HG03571 (cell line): ENCODE results near the gene C11orf54.
"Not testable (repeated sequence)": the region's sequence is repeated elsewhere in the genome, so short reads cannot be mapped to it uniquely, and the experiment has no call there.

ENCODE experiments used
- ATAC-seq: cut with Tn5 transposase; IDR thresholded peaks from one replicate; pipeline ENCODE4 v1.9.1; 2021; ENCODE audit not compliant: unreplicated experiment

The C11orf54 gene

GRCh38 chr11:93734427-93735222 is 6.8 kb upstream of the C11orf54 start:
- ATAC-seq = no peak

- ATAC-seq = no peak
Measured at GRCh38 chr11:93735627-93736026, 5.8 kb upstream of the C11orf54 start.

GRCh38 chr11:93736129-93736528 is 5.3 kb upstream of the C11orf54 start:
- no peak for ATAC-seq

GRCh38 chr11:93737904-93738612 is 3.4 kb upstream of the C11orf54 start:
- no peak for ATAC-seq

GRCh38 chr11:93738647-93739081 is 2.8 kb upstream of the C11orf54 start:
- ATAC-seq = no peak

GRCh38 chr11:93740031-93740729 is 1.3 kb upstream of the C11orf54 start:
- ATAC-seq = peak; percentile 21

- peak; percentile 36 for ATAC-seq
Measured at GRCh38 chr11:93740730-93741093, 760 bp upstream of the C11orf54 start.

- no peak for ATAC-seq
Measured at GRCh38 chr11:93741882-93742226, 382 bp downstream of the C11orf54 start.

GRCh38 chr11:93743291-93743690 is 1.8 kb downstream of the C11orf54 start:
- no peak for ATAC-seq

- ATAC-seq = no peak
Measured at GRCh38 chr11:93744669-93745004, 3.2 kb downstream of the C11orf54 start.

- not testable (repeated sequence) for ATAC-seq
Measured at GRCh38 chr11:93745005-93745755, 3.7 kb downstream of the C11orf54 start.

GRCh38 chr11:93746101-93746500 is 4.6 kb downstream of the C11orf54 start:
- ATAC-seq = no peak

GRCh38 chr11:93747122-93747521 is 5.7 kb downstream of the C11orf54 start:
- peak; percentile 98 for ATAC-seq

GRCh38 chr11:93751001-93751400 is 9.5 kb downstream of the C11orf54 start:
- ATAC-seq = no peak

- no peak for ATAC-seq
Measured at GRCh38 chr11:93753241-93753640, 11.8 kb downstream of the C11orf54 start.

- ATAC-seq = no peak
Measured at GRCh38 chr11:93756748-93757147, 15.3 kb downstream of the C11orf54 start.

GRCh38 chr11:93757301-93757700 is 15.8 kb downstream of the C11orf54 start:
- ATAC-seq = no peak

- ATAC-seq = no peak
Measured at GRCh38 chr11:93757924-93758865, 16.7 kb downstream of the C11orf54 start.

GRCh38 chr11:93759123-93759522 is 17.7 kb downstream of the C11orf54 start:
- not testable (repeated sequence) for ATAC-seq

- no peak for ATAC-seq
Measured at GRCh38 chr11:93761910-93762309, 20.4 kb downstream of the C11orf54 start.
